ENCODE measurements around the gene ITGBL1.
A peak's percentile ranks its signal among the peaks of the same experiment; 100 is the strongest.

ITGBL1 gene

DNA sequence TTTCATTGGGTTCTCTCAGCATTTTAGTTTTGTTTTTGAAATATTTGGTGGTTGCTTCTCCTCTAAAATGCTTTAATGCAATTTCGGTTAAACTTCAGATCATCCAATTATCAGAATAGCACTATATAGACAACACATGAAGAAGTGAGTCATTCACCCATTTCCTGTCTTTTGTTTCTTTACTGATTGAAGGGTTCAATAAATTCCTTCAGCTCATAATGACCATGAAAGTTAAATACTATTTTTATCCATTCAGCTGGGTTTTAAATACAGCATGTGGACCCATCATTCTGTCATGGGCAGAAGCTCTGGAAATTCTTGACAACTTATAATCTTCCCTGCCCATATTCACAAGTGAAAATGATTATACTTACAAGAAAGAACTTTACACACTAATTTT lies 187.2 kb downstream of the ITGBL1 start:
- DNase-seq: no peak

DNA sequence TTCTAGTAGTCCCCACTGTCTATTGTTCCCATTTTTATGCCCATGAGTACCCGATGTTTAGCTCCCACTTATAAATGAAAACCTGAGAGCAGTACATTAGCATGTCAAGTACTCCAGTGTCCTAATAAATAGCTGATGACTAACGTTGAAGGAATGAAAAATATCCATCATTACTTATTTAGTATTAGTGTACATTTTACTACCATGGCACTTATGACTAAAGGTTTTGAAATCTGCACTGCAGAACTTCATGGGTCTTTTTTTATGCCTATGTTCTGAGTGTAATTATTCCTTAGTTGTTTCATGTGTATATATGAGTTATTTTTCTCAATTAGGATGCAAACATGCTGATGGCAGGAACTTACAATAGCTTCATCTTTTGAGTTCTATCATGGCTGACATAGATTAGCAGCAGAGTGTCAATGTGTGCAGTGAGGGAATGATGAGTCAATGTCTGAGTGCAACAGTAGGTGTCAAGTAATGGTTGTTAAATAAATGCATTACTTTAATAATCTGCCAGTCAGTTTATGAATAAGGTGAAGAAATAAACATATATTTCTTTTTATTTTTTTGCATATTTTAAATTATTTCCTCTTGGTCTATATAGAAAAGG lies 188.4 kb downstream of the ITGBL1 start:
- DNase-seq: no peak

- no peak for DNase-seq
Measured at GRCh38 chr13:101645871-101646270, 193.4 kb downstream of the ITGBL1 start.

- no peak for DNase-seq
Measured at GRCh38 chr13:101647760-101648159, 195.3 kb downstream of the ITGBL1 start.

- DNase-seq: no peak
Measured at GRCh38 chr13:101648766-101649487, 196.5 kb downstream of the ITGBL1 start.

DNA sequence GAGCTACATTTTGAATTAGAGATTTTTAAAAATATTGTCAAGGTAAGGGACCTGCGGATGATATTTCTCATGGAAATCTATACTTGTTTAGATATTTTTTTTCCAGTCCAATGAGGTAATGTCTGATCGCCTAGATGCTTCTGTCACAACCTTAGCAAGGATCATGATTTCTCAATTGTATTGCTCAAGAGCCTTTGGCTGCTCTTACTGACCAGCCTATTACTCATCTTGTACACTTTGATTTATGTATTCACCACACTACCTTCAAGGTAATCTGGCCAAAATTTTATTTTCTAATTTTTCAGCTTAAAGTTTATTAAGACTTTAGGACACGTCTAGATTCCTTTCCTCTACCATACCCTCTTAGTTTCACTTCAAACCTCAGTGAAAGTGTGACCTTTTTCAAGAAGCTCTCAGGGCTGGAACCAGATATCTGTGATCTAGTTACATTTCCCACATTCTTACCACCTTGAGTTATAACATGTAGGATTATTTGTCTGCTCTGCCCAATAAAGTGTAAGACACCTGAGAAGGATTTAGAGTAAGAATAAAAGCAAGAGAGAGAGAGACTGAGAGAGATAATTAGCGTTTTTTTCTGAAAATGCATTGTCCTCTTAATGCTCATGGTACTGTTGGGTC lies 197.1 kb downstream of the ITGBL1 start:
- no peak for DNase-seq

- no peak for DNase-seq
Measured at GRCh38 chr13:101654883-101655282, 202.4 kb downstream of the ITGBL1 start.

GRCh38 chr13:101655435-101655834 lies 203.0 kb downstream of the ITGBL1 start:
- no peak for DNase-seq

DNA sequence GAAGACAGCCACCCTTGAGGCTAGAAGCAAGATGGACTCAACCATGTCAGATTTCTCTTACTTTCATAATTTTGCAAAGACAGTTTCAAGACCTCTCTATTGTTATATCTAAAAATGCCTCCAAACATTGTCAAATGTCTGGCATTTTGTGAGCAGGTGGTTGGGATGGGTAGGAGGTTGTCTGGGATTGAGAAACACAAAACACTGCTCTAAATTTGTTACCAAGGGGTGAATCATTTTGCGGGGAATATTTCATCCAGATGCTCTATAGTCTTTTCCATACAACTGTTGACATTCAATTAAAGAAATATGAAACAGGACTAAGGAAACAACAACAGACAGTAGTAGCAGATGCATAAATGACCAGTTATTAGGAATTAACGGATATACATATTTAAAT lies 208.2 kb downstream of the ITGBL1 start:
- DNase-seq: no peak

- no peak for DNase-seq
Measured at GRCh38 chr13:101661839-101662238, 209.4 kb downstream of the ITGBL1 start.

DNA sequence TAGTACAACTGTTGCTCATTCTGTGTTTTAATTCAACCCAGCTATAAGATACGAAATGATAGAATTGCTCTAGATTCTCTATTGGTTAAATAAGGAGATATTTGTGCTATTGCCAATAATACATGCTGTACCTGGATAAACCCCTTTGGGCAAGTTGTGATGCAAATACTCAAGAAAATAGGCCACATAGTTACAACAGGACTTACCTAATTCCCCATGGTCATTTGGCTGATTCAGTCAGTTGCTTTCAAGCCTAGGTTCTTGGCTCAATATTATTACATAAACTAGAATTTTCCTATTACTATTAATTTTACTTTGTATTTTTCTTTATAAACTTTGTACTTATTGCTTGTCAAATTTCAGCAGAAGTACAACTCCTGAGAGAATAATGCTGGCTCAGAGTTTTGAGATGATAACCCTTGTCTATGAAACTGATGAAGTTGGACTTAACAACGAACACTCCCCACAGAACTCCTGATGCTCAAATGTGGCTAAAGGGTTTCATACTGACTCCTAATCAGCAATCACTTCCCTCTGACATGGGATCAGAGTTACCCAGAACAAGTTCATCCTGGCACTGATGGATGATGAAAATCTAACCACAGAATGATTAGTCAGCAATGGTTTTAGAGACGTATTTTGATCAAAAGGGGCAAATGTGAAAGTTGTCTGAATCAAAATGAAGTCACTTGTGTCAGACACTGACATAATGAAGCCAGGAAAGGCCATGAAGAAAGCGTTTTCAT lies 221.1 kb downstream of the ITGBL1 start:
- no peak for DNase-seq

- DNase-seq: no peak
Measured at GRCh38 chr13:101681834-101682233, 229.4 kb downstream of the ITGBL1 start.

- DNase-seq: no peak
Measured at GRCh38 chr13:101686003-101686402, 233.5 kb downstream of the ITGBL1 start.

DNA sequence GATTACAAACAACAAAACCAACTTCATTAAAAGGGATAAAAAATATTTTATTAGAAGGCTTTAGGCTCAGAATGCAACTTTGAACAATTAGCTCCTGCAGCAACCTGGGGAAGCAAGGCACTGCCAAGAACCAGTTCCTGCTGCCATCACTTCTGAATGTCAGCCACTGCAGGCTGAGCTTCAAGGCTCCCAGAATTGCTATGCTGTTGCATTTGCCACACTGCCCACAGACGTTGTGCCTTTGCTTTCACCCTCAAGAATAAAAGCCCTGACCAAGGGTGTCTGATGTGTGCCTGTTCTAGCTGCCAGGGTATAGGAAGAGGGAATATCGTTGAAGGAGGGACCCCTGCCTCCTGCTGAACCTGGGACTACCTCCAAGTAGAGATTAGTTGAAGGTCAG lies 238.4 kb downstream of the ITGBL1 start:
- no peak for DNase-seq

DNA sequence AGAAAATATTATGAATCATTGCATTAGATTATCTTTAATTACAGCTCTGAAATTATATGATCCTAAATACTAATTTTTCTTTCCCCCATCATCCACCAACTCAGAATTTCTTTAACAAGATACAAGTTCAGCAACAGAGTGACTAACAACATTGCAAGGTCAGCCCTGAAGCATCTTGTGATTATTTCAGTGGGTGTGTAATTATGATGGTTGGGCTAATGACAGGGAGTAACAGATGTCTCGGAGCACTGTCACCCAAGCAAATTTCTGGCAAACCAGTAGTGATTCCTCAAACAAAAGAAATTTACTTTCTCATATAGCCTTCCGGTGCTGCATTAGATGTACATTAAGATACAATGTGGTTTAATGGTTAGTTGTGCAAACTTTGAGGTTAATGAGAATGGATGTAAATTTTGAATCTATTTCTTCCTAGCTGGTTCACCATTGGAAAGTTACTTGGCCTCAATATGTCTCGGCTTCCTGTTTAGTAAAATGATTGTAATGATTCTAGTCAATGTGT lies 238.9 kb downstream of the ITGBL1 start:
- DNase-seq: no peak

DNA sequence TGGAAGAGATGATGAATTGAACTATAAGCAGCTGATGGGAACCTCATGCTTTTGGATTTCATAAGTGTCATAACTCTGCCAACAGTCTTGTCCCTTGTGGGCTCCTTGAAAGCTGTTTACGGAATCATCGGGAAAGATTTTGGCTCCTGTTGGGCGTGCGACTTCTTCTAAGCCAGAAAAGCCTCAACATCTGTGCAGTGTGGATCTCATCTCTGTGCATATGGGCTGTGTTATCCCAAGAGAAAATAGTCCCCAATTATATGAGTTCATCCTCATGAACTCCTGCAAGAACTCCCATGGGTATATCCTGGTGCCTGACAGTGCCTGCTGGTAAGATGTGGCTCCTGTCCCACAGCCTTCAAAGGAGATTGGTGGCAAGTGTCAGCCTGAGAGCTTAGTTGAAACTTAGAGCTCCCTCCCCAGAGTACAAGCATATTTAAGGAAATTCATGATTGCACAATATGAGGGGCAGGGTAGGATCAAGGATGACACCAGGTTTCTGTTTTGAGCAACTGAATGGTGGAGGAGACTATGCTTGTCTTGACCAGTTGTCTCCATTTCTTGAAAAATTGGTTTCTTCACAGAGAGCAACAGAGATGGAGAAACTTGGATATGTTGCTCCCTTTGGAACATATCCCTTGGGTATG lies 243.5 kb downstream of the ITGBL1 start:
- no peak for DNase-seq

DNA sequence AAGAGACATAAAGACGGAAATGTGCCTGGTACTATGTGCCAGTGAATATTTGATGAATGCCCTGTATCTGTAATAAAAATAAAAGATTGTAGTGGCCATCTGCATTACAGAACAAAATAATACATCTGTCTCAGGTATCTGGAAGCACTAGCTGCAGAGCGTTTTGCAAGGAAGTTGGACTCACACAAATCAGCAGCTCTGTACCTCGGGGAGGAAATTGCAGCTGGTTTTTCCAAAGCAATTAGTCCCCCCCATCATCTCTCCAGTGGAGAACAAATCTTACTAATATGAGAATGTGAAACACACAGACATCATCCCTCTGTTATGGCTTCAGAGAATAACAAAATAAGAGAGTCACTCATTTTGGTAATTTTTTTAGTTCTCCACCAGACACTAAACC lies 245.3 kb downstream of the ITGBL1 start:
- no peak for DNase-seq

GRCh38 chr13:101698400-101698799 lies 245.9 kb downstream of the ITGBL1 start:
- DNase-seq: no peak

DNA sequence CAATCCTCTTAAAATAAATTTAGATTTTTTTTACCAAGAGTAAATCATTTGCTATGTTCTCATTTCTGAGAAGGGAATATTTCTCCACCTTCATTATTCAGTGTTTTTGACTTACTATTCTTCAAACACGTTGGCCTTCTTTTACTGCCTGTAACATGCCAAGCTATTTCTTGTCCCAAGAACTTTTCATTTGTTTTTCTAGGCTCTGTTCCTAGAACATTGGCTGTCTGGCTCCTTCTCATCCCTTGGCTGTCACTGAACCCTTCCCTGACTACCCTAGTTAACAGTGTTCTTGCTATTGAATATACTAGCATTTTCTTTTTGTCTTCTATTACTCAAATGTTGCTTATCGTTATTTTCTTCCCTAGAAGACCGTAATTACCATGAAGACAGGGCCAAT lies 248.1 kb downstream of the ITGBL1 start:
- DNase-seq: no peak

DNA sequence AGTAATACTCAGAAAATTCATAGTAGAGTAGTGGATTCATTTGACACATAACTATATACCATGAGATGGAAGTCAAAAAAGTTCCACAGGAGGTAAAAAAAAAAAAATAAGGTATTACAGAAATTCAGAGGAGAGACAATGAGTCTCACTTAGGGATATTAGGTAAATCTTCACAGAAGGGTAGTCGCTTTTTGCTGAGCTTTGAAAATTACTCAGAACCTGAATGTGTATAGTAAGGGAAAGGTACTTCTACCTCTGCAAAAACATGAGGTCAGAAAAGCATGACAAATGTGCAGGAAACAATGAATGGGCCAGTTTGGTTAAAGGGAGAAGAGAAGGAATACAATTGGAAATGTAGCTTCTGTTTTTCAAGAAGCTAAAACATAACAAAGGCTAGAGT lies 250.6 kb downstream of the ITGBL1 start:
- no peak for DNase-seq

DNA sequence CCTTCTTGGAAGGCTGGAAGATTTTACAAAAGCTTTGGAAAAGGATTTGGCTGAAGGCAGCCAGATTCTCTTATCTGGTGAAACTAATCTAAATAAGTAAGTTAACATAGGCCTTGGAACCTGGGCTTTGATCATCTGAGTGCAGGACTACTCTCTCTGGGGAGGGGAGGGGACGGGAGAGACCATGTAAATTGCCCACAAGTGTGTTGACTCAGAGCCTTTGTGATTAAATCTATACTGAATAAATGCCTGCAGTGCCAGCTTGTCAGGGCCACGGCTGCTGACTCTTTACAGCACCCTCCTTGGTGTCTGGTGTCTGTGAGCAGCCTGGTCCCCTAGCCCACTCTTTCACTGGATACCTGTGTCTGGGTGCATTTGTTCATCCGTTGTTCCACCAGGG lies 251.4 kb downstream of the ITGBL1 start:
- DNase-seq: no peak

DNA sequence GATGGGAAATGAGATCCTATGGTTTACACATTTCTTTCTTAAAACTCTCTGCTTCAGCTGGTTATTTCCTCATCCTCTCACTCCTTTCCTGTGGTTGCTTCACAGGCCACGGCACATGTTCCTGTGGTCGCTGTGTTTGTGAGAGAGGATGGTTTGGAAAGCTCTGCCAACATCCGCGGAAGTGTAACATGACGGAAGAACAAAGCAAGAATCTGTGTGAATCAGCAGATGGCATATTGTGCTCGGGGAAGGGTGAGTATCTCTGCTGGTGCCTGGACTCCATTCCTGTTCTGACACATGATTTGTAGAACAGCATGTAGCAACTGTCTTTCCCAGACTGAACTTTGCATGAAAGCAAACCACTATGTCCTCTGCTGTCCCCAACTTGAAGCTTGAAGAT lies 254.2 kb downstream of the ITGBL1 start:
- DNase-seq: peak in 1 of 2 experiments; percentile 17

- DNase-seq: no peak
Measured at GRCh38 chr13:101707659-101708058, 255.2 kb downstream of the ITGBL1 start.

Measured in activated T-cell treated with anti-CD3 and anti-CD28 coated beads, Interleukin-2, amount 50 U/mL, for 48 hours (primary cell).